ENCODE measurements around the gene UCN2.

- TF ChIP-seq CTCF (conservative IDR thresholded peaks at IDR 0.05; ENCODE audit: low read depth, low read length): no peak
- no peak for TF ChIP-seq BHLHE40 (IDR thresholded peaks at IDR 0.05; ENCODE audit: low read depth, low read length)
- no peak for TF ChIP-seq CHD1 (IDR thresholded peaks at IDR 0.05; ENCODE audit: low read depth, low read length)
- no peak for TF ChIP-seq MAFK (IDR thresholded peaks at IDR 0.05; ENCODE audit: low read depth, low read length)
- no peak for TF ChIP-seq MXI1 (IDR thresholded peaks at IDR 0.05; ENCODE audit: borderline replicate concordance, low read depth, low read length)
Measured at GRCh38 chr3:48514431-48515227, 49.0 kb downstream of the UCN2 start.
